ENCODE measurements around the gene PLEKHA5. TPM values are rescaled to one million over a fixed set of nuclear protein-coding genes. Genes with fewer than 3 reads are reported as not detected.
"Not testable (repeated sequence)": the region's sequence is repeated elsewhere in the genome, so short reads cannot be mapped to it uniquely, and the experiment has no call there.

PLEKHA5 gene
- polyA plus RNA-seq, 4 donors, result 13.2 to 36.2 (median 19.6) TPM

GRCh38 chr12:19166387-19166786 lies 36.9 kb downstream of the PLEKHA5 start:
- Histone ChIP-seq H3K36me3 (ENCODE audit: control insufficient read depth in 3 of 3, insufficient read depth in 2 of 3, low read depth in 1 of 3, low read length in 3 of 3) (no peaks in the 10 kb centered on the region), H3K27me3 (ENCODE audit: control insufficient read depth in 3 of 3, insufficient read depth in 3 of 3, low read length in 3 of 3) (no peaks in the 10 kb centered on the region), H3K4me3 (ENCODE audit: low read depth in 1 of 3, low read length in 3 of 3) (no peak overlapping the region), H3K9me3 (ENCODE audit: control insufficient read depth in 2 of 2, insufficient read depth in 1 of 2, low read depth in 1 of 2, low read length in 1 of 2) (no peaks in the 10 kb centered on the region), H3K27ac (ENCODE audit: low read depth in 1 of 3, low read length in 2 of 3) (no peak overlapping the region), H3K4me1 (ENCODE audit: control insufficient read depth in 3 of 3, insufficient read depth in 2 of 3, low read depth in 1 of 3, low read length in 2 of 3) (peaks cover 2 to 18% (median 8%) of the 10 kb centered on the region in 3 donors)
- 26 to 75% (median 42%) methylated on average over 5 of the region's 5 CpGs for WGBS, 3 donors
- DNase-seq (peak in 1 of 2 donors; percentile 26), FAIRE-seq (no peak)

GRCh38 chr12:19166956-19167355 lies 37.4 kb downstream of the PLEKHA5 start:
- Histone ChIP-seq H3K36me3 (ENCODE audit: control insufficient read depth in 3 of 3, insufficient read depth in 2 of 3, low read depth in 1 of 3, low read length in 3 of 3) (no peaks in the 10 kb centered on the region), H3K4me3 (ENCODE audit: low read depth in 1 of 3, low read length in 3 of 3) (no peak overlapping the region), H3K27me3 (ENCODE audit: control insufficient read depth in 3 of 3, insufficient read depth in 3 of 3, low read length in 3 of 3) (no peaks in the 10 kb centered on the region), H3K4me1 (ENCODE audit: control insufficient read depth in 3 of 3, insufficient read depth in 2 of 3, low read depth in 1 of 3, low read length in 2 of 3) (peaks cover 2 to 15% (median 8%) of the 10 kb centered on the region in 3 donors), H3K9me3 (ENCODE audit: control insufficient read depth in 2 of 2, insufficient read depth in 1 of 2, low read depth in 1 of 2, low read length in 1 of 2) (no peaks in the 10 kb centered on the region), H3K27ac (ENCODE audit: low read depth in 1 of 3, low read length in 2 of 3) (no peak overlapping the region)
- FAIRE-seq (no peak), DNase-seq (peak in 1 of 2 donors; percentile 12)
- 6 to 26% (median 25%) methylated on average over 2 of the region's 2 CpGs for WGBS, 3 donors

- no peak overlapping the region for H3K27ac ChIP-seq (ENCODE audit: low read depth in 1 of 3, low read length in 2 of 3)
- 95 to 100% (median 98%) methylated on average over 1 of the region's 1 CpG for WGBS, 3 donors
- H3K4me1 ChIP-seq (ENCODE audit: control insufficient read depth in 3 of 3, insufficient read depth in 2 of 3, low read depth in 1 of 3, low read length in 2 of 3), result peaks cover 2 to 13% (median 8%) of the 10 kb centered on the region in 3 donors
- FAIRE-seq (no peak), DNase-seq (no peak)
- no peaks in the 10 kb centered on the region for H3K36me3 ChIP-seq (ENCODE audit: control insufficient read depth in 3 of 3, insufficient read depth in 2 of 3, low read depth in 1 of 3, low read length in 3 of 3)
- no peak overlapping the region for H3K4me3 ChIP-seq (ENCODE audit: low read depth in 1 of 3, low read length in 3 of 3)
- no peaks in the 10 kb centered on the region for H3K9me3 ChIP-seq (ENCODE audit: control insufficient read depth in 2 of 2, insufficient read depth in 1 of 2, low read depth in 1 of 2, low read length in 1 of 2)
- H3K27me3 ChIP-seq (ENCODE audit: control insufficient read depth in 3 of 3, insufficient read depth in 3 of 3, low read length in 3 of 3), result no peaks in the 10 kb centered on the region
Measured at GRCh38 chr12:19167708-19168107, 38.2 kb downstream of the PLEKHA5 start.

- DNase-seq (no peak), FAIRE-seq (no peak)
- no peaks in the 10 kb centered on the region for H3K9me3 ChIP-seq (ENCODE audit: control insufficient read depth in 2 of 2, insufficient read depth in 1 of 2, low read depth in 1 of 2, low read length in 1 of 2)
- H3K4me3 ChIP-seq (ENCODE audit: low read depth in 1 of 3, low read length in 3 of 3), result no peak overlapping the region
- H3K4me1 ChIP-seq (ENCODE audit: control insufficient read depth in 3 of 3, insufficient read depth in 2 of 3, low read depth in 1 of 3, low read length in 2 of 3), result peaks cover 2 to 13% (median 8%) of the 10 kb centered on the region in 3 donors
- no peaks in the 10 kb centered on the region for H3K36me3 ChIP-seq (ENCODE audit: control insufficient read depth in 3 of 3, insufficient read depth in 2 of 3, low read depth in 1 of 3, low read length in 3 of 3)
- H3K27me3 ChIP-seq (ENCODE audit: control insufficient read depth in 3 of 3, insufficient read depth in 3 of 3, low read length in 3 of 3), result no peaks in the 10 kb centered on the region
- no peak overlapping the region for H3K27ac ChIP-seq (ENCODE audit: low read depth in 1 of 3, low read length in 2 of 3)
Measured at GRCh38 chr12:19168644-19169043, 39.1 kb downstream of the PLEKHA5 start.

GRCh38 chr12:19169222-19169621 lies 39.7 kb downstream of the PLEKHA5 start:
- DNase-seq, result no peak
- no peaks in the 10 kb centered on the region for H3K36me3 ChIP-seq (ENCODE audit: control insufficient read depth in 3 of 3, insufficient read depth in 2 of 3, low read depth in 1 of 3, low read length in 3 of 3)
- H3K4me3 ChIP-seq (ENCODE audit: low read depth in 1 of 3, low read length in 3 of 3), result no peak overlapping the region
- WGBS, 3 donors, result 89 to 100% (median 94%) methylated on average over 1 of the region's 1 CpG
- H3K27me3 ChIP-seq (ENCODE audit: control insufficient read depth in 3 of 3, insufficient read depth in 3 of 3, low read length in 3 of 3), result no peaks in the 10 kb centered on the region
- no peaks in the 10 kb centered on the region for H3K9me3 ChIP-seq (ENCODE audit: control insufficient read depth in 2 of 2, insufficient read depth in 1 of 2, low read depth in 1 of 2, low read length in 1 of 2)
- peaks cover 2 to 13% (median 8%) of the 10 kb centered on the region in 3 donors for H3K4me1 ChIP-seq (ENCODE audit: control insufficient read depth in 3 of 3, insufficient read depth in 2 of 3, low read depth in 1 of 3, low read length in 2 of 3)
- no peak overlapping the region for H3K27ac ChIP-seq (ENCODE audit: low read depth in 1 of 3, low read length in 2 of 3)
- no peak for FAIRE-seq

GRCh38 chr12:19170286-19170685 lies 40.8 kb downstream of the PLEKHA5 start:
- not testable (repeated sequence) for H3K4me3 ChIP-seq (ENCODE audit: low read depth in 1 of 3, low read length in 3 of 3); DNase-seq; H3K27ac ChIP-seq (ENCODE audit: low read depth in 1 of 3, low read length in 2 of 3); H3K4me1 ChIP-seq (ENCODE audit: control insufficient read depth in 3 of 3, insufficient read depth in 2 of 3, low read depth in 1 of 3, low read length in 2 of 3); H3K9me3 ChIP-seq (ENCODE audit: control insufficient read depth in 2 of 2, insufficient read depth in 1 of 2, low read depth in 1 of 2, low read length in 1 of 2); H3K27me3 ChIP-seq (ENCODE audit: control insufficient read depth in 3 of 3, insufficient read depth in 3 of 3, low read length in 3 of 3); H3K36me3 ChIP-seq (ENCODE audit: control insufficient read depth in 3 of 3, insufficient read depth in 2 of 3, low read depth in 1 of 3, low read length in 3 of 3); FAIRE-seq
- WGBS, 3 donors, result 86 to 91% (median 87%) methylated on average over 9 of the region's 9 CpGs

- WGBS, 3 donors, result 76 to 90% (median 83%) methylated on average over 2 of the region's 2 CpGs
- DNase-seq, result no peak
- H3K4me1 ChIP-seq (ENCODE audit: control insufficient read depth in 3 of 3, insufficient read depth in 2 of 3, low read depth in 1 of 3, low read length in 2 of 3), result peaks cover 0 to 5% (median 0%) of the 10 kb centered on the region in 3 donors
- H3K36me3 ChIP-seq (ENCODE audit: control insufficient read depth in 3 of 3, insufficient read depth in 2 of 3, low read depth in 1 of 3, low read length in 3 of 3), result peaks cover 0 to 5% (median 0%) of the 10 kb centered on the region in 3 donors
- no peak overlapping the region for H3K27ac ChIP-seq (ENCODE audit: low read depth in 1 of 3, low read length in 2 of 3)
- H3K27me3 ChIP-seq (ENCODE audit: control insufficient read depth in 3 of 3, insufficient read depth in 3 of 3, low read length in 3 of 3), result no peaks in the 10 kb centered on the region
- H3K9me3 ChIP-seq (ENCODE audit: control insufficient read depth in 2 of 2, insufficient read depth in 1 of 2, low read depth in 1 of 2, low read length in 1 of 2), result no peaks in the 10 kb centered on the region
- H3K4me3 ChIP-seq (ENCODE audit: low read depth in 1 of 3, low read length in 3 of 3), result no peak overlapping the region
- no peak for FAIRE-seq
Measured at GRCh38 chr12:19171731-19172130, 42.2 kb downstream of the PLEKHA5 start.

- Histone ChIP-seq H3K27me3 (ENCODE audit: control insufficient read depth in 3 of 3, insufficient read depth in 3 of 3, low read length in 3 of 3) (no peaks in the 10 kb centered on the region), H3K4me1 (ENCODE audit: control insufficient read depth in 3 of 3, insufficient read depth in 2 of 3, low read depth in 1 of 3, low read length in 2 of 3) (peaks cover 0 to 4% (median 0%) of the 10 kb centered on the region in 3 donors), H3K36me3 (ENCODE audit: control insufficient read depth in 3 of 3, insufficient read depth in 2 of 3, low read depth in 1 of 3, low read length in 3 of 3) (peaks cover 0 to 8% (median 0%) of the 10 kb centered on the region in 3 donors), H3K27ac (ENCODE audit: low read depth in 1 of 3, low read length in 2 of 3) (no peak overlapping the region), H3K9me3 (ENCODE audit: control insufficient read depth in 2 of 2, insufficient read depth in 1 of 2, low read depth in 1 of 2, low read length in 1 of 2) (no peaks in the 10 kb centered on the region), H3K4me3 (ENCODE audit: low read depth in 1 of 3, low read length in 3 of 3) (no peak overlapping the region)
- no peak for DNase-seq
- 65 to 76% (median 75%) methylated on average over 3 of the region's 3 CpGs for WGBS, 3 donors
- no peak for FAIRE-seq
Measured at GRCh38 chr12:19177754-19178153, 48.2 kb downstream of the PLEKHA5 start.

GRCh38 chr12:19179986-19180385 lies 50.5 kb downstream of the PLEKHA5 start:
- H3K9me3 ChIP-seq (ENCODE audit: control insufficient read depth in 2 of 2, insufficient read depth in 1 of 2, low read depth in 1 of 2, low read length in 1 of 2), result no peaks in the 10 kb centered on the region
- peaks cover 0 to 4% (median 0%) of the 10 kb centered on the region in 3 donors for H3K4me1 ChIP-seq (ENCODE audit: control insufficient read depth in 3 of 3, insufficient read depth in 2 of 3, low read depth in 1 of 3, low read length in 2 of 3)
- H3K4me3 ChIP-seq (ENCODE audit: low read depth in 1 of 3, low read length in 3 of 3), result no peak overlapping the region
- no peak for FAIRE-seq
- DNase-seq, result peak; percentile 39 to 57
- H3K36me3 ChIP-seq (ENCODE audit: control insufficient read depth in 3 of 3, insufficient read depth in 2 of 3, low read depth in 1 of 3, low read length in 3 of 3), result peaks cover 0 to 11% (median 0%) of the 10 kb centered on the region in 3 donors
- H3K27ac ChIP-seq (ENCODE audit: low read depth in 1 of 3, low read length in 2 of 3), result no peak overlapping the region
- H3K27me3 ChIP-seq (ENCODE audit: control insufficient read depth in 3 of 3, insufficient read depth in 3 of 3, low read length in 3 of 3), result no peaks in the 10 kb centered on the region
- WGBS, 3 donors, result 50 to 79% (median 61%) methylated on average over 4 of the region's 4 CpGs
